Endothelial cell of umbilical vein (primary cell): ENCODE data around the gene DNAJC18. TPM values are rescaled to one million over a fixed set of nuclear protein-coding genes. Genes with fewer than 3 reads are reported as not detected.

Experiments used
- BruUV-seq: library from RNA; stranded (reverse); fragments of 400-500 nt; replicated peaks from 2 replicates; lab custom pipeline; 2021; lab: Mats Ljungman, UMichigan
- CTCF ChIA-PET: fragments of 300-600, 350-600 bp; sonication (Branson Sonifier 250); formaldehyde crosslinking; loops from one replicate; lab custom pipeline; 2021; ENCODE audit warnings: antibody characterized with exemption, inconsistent platforms; lab: Charles Lee
- POLR2A ChIA-PET: fragments of 300-600, 350-600 bp; sonication (Branson Sonifier 250); formaldehyde crosslinking; loops from one replicate; lab custom pipeline; 2021; ENCODE audit warnings: antibody characterized with exemption, inconsistent platforms; lab: Charles Lee
- DNase-seq: peaks from one replicate; pipeline ENCODE4 v3.0.0-alpha.2; 2011; ENCODE audit warnings: low read depth, low spot score
- FAIRE-seq: peaks from 2 replicates; lab custom pipeline; 2011; peaks lifted over from hg19 to GRCh38; lab: Jason Lieb, UNC
- H2AFZ ChIP-seq: 2 replicates; pipeline ENCODE4 v1.6.0; 2012; ENCODE audit warnings: low read depth, low read length, control low read depth, inconsistent platforms
- H3K27ac ChIP-seq: 2 replicates; pipeline ENCODE4 v1.5.1; 2011; ENCODE audit warnings: low read depth, mild to moderate bottlenecking, control low read depth, low read length, moderate library complexity; ENCODE audit not compliant: insufficient read depth
- H3K27me3 ChIP-seq, 2 experiments: 2 replicates each; pipeline versions ENCODE4 v1.6.0 to v1.6.1; 2011; ENCODE audit warnings: low read length in 2 of 2, mixed read lengths in 1 of 2; ENCODE audit not compliant: control insufficient read depth in 2 of 2, insufficient read depth in 2 of 2
- H3K36me3 ChIP-seq, 2 experiments: 2 replicates in 1 of 2; 3 replicates in 1 of 2; pipeline ENCODE4 v1.5.1; 2011; ENCODE audit warnings: low read length in 2 of 2, mild to moderate bottlenecking in 1 of 2, moderate library complexity in 1 of 2; ENCODE audit not compliant: control insufficient read depth in 2 of 2, insufficient read depth in 2 of 2; ENCODE audit errors: extremely low read depth in 1 of 2
- H3K4me1 ChIP-seq: 3 replicates; pipeline ENCODE4 v1.5.1; 2011; ENCODE audit warnings: mild to moderate bottlenecking, low read length; ENCODE audit not compliant: control insufficient read depth, insufficient read depth; ENCODE audit errors: extremely low read depth
- H3K4me2 ChIP-seq: 2 replicates; pipeline ENCODE4 v1.6.1; 2011; ENCODE audit warnings: low read length, control low read depth, mixed read lengths; ENCODE audit not compliant: insufficient read depth
- H3K4me3 ChIP-seq, 3 experiments: fragments of 200-600 bp in 1 of 3; sonication (generic), shearing (Covaris generic) in 1 of 3; replicated peaks in 1 of 3; 2 replicates each; pipeline ENCODE4 v1.5.1; 2011 to 2016; ENCODE audit warnings: control low read depth in 3 of 3, low read length in 3 of 3, mild to moderate bottlenecking in 2 of 3, inconsistent platforms in 1 of 3, low read depth in 1 of 3, moderate library complexity in 1 of 3; ENCODE audit not compliant: insufficient read depth in 1 of 3
- H3K79me2 ChIP-seq: 2 replicates; pipeline ENCODE4 v1.6.0; 2012; ENCODE audit warnings: low read length, inconsistent platforms; ENCODE audit not compliant: control insufficient read depth, insufficient read depth
- H3K9ac ChIP-seq: replicated peaks from 2 replicates; pipeline ENCODE3; 2011; ENCODE audit warnings: low read length, control low read depth; ENCODE audit not compliant: insufficient read depth; ENCODE audit errors: extremely low read depth
- H3K9me1 ChIP-seq: replicated peaks from 3 replicates; pipeline ENCODE4 v1.6.0; 2011; ENCODE audit warnings: mild to moderate bottlenecking, low read length; ENCODE audit not compliant: control insufficient read depth, insufficient read depth; ENCODE audit errors: extremely low read depth
- H3K9me3 ChIP-seq: replicated peaks from 2 replicates; pipeline ENCODE4 v1.5.1; 2012; ENCODE audit warnings: low read length, inconsistent platforms; ENCODE audit not compliant: control insufficient read depth, insufficient read depth
- H4K20me1 ChIP-seq: replicated peaks from 2 replicates; pipeline ENCODE3; 2011; ENCODE audit warnings: mild to moderate bottlenecking, low read length; ENCODE audit not compliant: control insufficient read depth, insufficient read depth; ENCODE audit errors: extremely low read depth
- EZH2 ChIP-seq: IDR thresholded peaks from 2 replicates; pipeline ENCODE4 v1.6.1; 2012; ENCODE audit warnings: borderline replicate concordance, low read depth, mild to moderate bottlenecking, moderate library complexity, low read length, inconsistent platforms; ENCODE audit not compliant: severe bottlenecking
- FOS ChIP-seq: IDR thresholded peaks from 2 replicates; pipeline ENCODE4 v1.6.1; 2011; ENCODE audit warnings: mild to moderate bottlenecking, low read length, moderate library complexity, borderline replicate concordance; ENCODE audit not compliant: insufficient read depth
- GATA2 ChIP-seq: IDR thresholded peaks from 2 replicates; pipeline ENCODE4 v1.7.0; 2011; ENCODE audit warnings: low read depth, mild to moderate bottlenecking, moderate library complexity, mixed read lengths, low read length; ENCODE audit not compliant: insufficient read length, insufficient read depth
- JUN ChIP-seq: IDR thresholded peaks from 2 replicates; pipeline ENCODE4 v1.6.1; 2011; ENCODE audit warnings: borderline replicate concordance, low read depth; ENCODE audit not compliant: insufficient read length, insufficient read depth
- MYC ChIP-seq: IDR thresholded peaks from one replicate; pipeline ENCODE4 v1.6.1; 2011; ENCODE audit warnings: mild to moderate bottlenecking, low read depth, low read length
- POLR2A ChIP-seq: IDR thresholded peaks from 2 replicates; pipeline ENCODE4 v1.6.1; 2012; ENCODE audit warnings: low read depth, mild to moderate bottlenecking, control low read depth, low read length
- POLR2AphosphoS5 ChIP-seq: IDR thresholded peaks from 2 replicates; pipeline ENCODE4 v1.6.1; 2012; ENCODE audit warnings: low read depth, mild to moderate bottlenecking, control low read depth, low read length, moderate library complexity; ENCODE audit not compliant: insufficient read depth
- dilution Hi-C: fragments of 300-500 bp; cut with MboI; formaldehyde crosslinking; loops from one replicate; pipeline ENCODE4 v1.15.0; 2019; ENCODE audit warnings: low sequenced_read_pairs; ENCODE audit not compliant: extremely low pct_ligation_motif_present
- intact Hi-C: fragments of 100-400 bp; cut with micrococcal nuclease; formaldehyde crosslinking; loops from one replicate; pipeline ENCODE4 v1.10.0; 2022
- polyA plus RNA-seq, 4 experiments: library from polyadenylated mRNA; depleted of rRNA in 3 of 4; stranded (reverse) in 3 of 4; unstranded in 1 of 4; fragments of >200 nt; gene quantifications; 2 replicates each; pipeline versions ENCODE4 v1.2.1 to v1.2.3, GENCODE V29; 2011 to 2012; ENCODE audit warnings: missing spikeins in 1 of 4
- total RNA-seq: library from RNA; stranded (reverse); gene quantifications from 2 replicates; pipeline ENCODE4 v1.2.3, GENCODE V29; 2021
- TF ChIP-seq, protein P1 (sequence below), 2 donors: IDR thresholded peaks; 1 replicate in 1 of 2; 2 replicates in 1 of 2; pipeline ENCODE4 v1.5.1; 2011; ENCODE audit warnings: low read length in 2 of 2, mild to moderate bottlenecking in 2 of 2, moderate library complexity in 2 of 2, control low read depth in 1 of 2, inconsistent platforms in 1 of 2, low read depth in 1 of 2; ENCODE audit not compliant: insufficient read depth in 1 of 2; ENCODE audit errors: extremely low read depth in 1 of 2
- TF ChIP-seq, protein P2 (sequence below): IDR thresholded peaks from 2 replicates; pipeline ENCODE4 v1.6.1; 2011; ENCODE audit not compliant: insufficient read depth, insufficient read length

The DNAJC18 gene
- total and polyA plus RNA-seq, 2 donors (not counting 3 experiments of a cell fraction or from before 2014, with no cell fraction given), result 23.2 to 52.6 TPM

DNA sequence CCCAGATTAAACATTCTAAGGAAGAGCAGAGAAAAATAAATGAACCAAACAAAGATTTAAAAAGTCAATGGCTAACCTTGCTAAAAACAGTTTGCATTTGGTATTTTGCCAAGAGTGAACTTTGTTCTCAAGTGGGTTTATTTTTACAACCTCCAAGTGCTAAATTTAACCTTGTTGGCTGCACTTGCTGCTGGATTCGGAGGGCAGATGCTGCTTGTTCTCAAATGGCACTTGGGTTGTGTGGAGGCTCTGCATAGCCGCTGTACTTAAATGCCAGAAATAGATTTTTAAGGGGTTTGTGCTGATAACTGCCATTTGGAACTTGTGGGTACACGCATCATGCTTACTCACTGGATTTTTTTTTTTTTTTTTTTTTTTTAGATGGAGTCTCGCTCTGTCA, 22.1 kb downstream of the DNAJC18 start:
- intact Hi-C loops, result no loop called here
- no peaks in the 10 kb centered on the region for H3K27me3 ChIP-seq
- DNase-seq, result peak; percentile 26

More for the DNA sequence above, 22.1 kb downstream of the DNAJC18 start:
- H3K4me2 ChIP-seq, result no peak overlapping the region
- H3K4me1 ChIP-seq, result peaks cover 25% of the 10 kb centered on the region
- POLR2A ChIA-PET, result no interaction called here
- H3K9me1 ChIP-seq, result no peaks in the 10 kb centered on the region
- CTCF ChIA-PET, result interaction anchor here (0.7 to 9.0 kb wide), 3 partner anchors 11 to 102 kb away, joined by 3 to 191 read pairs (median 6); no protein-coding TSS in a partner anchor
- H2AFZ ChIP-seq, result no peak overlapping the region
- TF ChIP-seq GATA2 (no peak), MYC (no peak), EZH2 (no peak), POLR2A (no peak), FOS (no peak), POLR2AphosphoS5 (no peak), JUN (no peak)
- TF ChIP-seq, protein P1, sequence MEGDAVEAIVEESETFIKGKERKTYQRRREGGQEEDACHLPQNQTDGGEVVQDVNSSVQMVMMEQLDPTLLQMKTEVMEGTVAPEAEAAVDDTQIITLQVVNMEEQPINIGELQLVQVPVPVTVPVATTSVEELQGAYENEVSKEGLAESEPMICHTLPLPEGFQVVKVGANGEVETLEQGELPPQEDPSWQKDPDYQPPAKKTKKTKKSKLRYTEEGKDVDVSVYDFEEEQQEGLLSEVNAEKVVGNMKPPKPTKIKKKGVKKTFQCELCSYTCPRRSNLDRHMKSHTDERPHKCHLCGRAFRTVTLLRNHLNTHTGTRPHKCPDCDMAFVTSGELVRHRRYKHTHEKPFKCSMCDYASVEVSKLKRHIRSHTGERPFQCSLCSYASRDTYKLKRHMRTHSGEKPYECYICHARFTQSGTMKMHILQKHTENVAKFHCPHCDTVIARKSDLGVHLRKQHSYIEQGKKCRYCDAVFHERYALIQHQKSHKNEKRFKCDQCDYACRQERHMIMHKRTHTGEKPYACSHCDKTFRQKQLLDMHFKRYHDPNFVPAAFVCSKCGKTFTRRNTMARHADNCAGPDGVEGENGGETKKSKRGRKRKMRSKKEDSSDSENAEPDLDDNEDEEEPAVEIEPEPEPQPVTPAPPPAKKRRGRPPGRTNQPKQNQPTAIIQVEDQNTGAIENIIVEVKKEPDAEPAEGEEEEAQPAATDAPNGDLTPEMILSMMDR (IDR thresholded peaks at IDR 0.05; ENCODE audit: extremely low read depth in 1 of 2, insufficient read depth in 1 of 2, low read depth in 1 of 2, low read length in 2 of 2), result no peak
- TF ChIP-seq, protein P2, sequence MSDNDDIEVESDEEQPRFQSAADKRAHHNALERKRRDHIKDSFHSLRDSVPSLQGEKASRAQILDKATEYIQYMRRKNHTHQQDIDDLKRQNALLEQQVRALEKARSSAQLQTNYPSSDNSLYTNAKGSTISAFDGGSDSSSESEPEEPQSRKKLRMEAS, result no peak
- no peaks in the 10 kb centered on the region for H4K20me1 ChIP-seq
- no peaks in the 10 kb centered on the region for H3K79me2 ChIP-seq
- H3K36me3 ChIP-seq, result peaks cover 12% of the 10 kb centered on the region in 2 experiments
- peak; percentile 62 for FAIRE-seq
- no peak overlapping the region for H3K9ac ChIP-seq
- dilution Hi-C loops, result loop anchor here (10.0 kb wide), 1 partner anchor 108 kb away; no protein-coding TSS in a partner anchor
- no peak overlapping the region for H3K27ac ChIP-seq
- H3K9me3 ChIP-seq, result no peaks in the 10 kb centered on the region
- BruUV-seq, result no TSS peak
- no peak overlapping the region for H3K4me3 ChIP-seq
